GM23338 (cell line): ENCODE results near the gene RPA1.

Experiments
- CREB1 ChIP-seq: fragments of 250-450 bp; sonication (Bioruptor Pico); IDR thresholded peaks from 2 replicates; pipeline ENCODE4 v1.5.0; 2020; ENCODE audit warnings: low read depth, mild to moderate bottlenecking, moderate library complexity
- CTCF ChIP-seq, 2 experiments: fragments of 200-600 bp in 1 of 2; sonication (generic) in 1 of 2; conservative IDR thresholded peaks; 2 replicates each; pipeline versions ENCODE4 v1.5.1 to v1.6.1; 2016 to 2017; ENCODE audit warnings: antibody characterized with exemption in 2 of 2, low read depth in 2 of 2, mild to moderate bottlenecking in 2 of 2, moderate library complexity in 1 of 2
- EZH2 ChIP-seq: fragments of 200-600 bp; sonication (generic); IDR thresholded peaks from one replicate; pipeline ENCODE4 v1.8.0; 2017; ENCODE audit warnings: antibody characterized with exemption, mild to moderate bottlenecking, low read depth; ENCODE audit not compliant: unreplicated experiment
- EZH2phosphoT487 ChIP-seq: fragments of 200-600 bp; sonication (generic); IDR thresholded peaks from one replicate; pipeline ENCODE4 v1.8.1; 2018; ENCODE audit warnings: antibody characterized with exemption; ENCODE audit not compliant: unreplicated experiment

- TF ChIP-seq CTCF (conservative IDR thresholded peaks at IDR 0.05; ENCODE audit: low read depth in 2 of 2), result no peak
- TF ChIP-seq CREB1 (CRISPR knock-in tag), result no peak
- TF ChIP-seq EZH2, result no peak
- no peak for TF ChIP-seq EZH2phosphoT487
These were observed 74.7 kb downstream of the RPA1 start for GRCh38 chr17:1904273-1905182.
